ENCODE results near the gene EXOC6B.

Gene EXOC6B

GRCh38 chr2:72378753-72379348 is 447.0 kb downstream of the EXOC6B start:
- DNase-seq: no peak

DNA sequence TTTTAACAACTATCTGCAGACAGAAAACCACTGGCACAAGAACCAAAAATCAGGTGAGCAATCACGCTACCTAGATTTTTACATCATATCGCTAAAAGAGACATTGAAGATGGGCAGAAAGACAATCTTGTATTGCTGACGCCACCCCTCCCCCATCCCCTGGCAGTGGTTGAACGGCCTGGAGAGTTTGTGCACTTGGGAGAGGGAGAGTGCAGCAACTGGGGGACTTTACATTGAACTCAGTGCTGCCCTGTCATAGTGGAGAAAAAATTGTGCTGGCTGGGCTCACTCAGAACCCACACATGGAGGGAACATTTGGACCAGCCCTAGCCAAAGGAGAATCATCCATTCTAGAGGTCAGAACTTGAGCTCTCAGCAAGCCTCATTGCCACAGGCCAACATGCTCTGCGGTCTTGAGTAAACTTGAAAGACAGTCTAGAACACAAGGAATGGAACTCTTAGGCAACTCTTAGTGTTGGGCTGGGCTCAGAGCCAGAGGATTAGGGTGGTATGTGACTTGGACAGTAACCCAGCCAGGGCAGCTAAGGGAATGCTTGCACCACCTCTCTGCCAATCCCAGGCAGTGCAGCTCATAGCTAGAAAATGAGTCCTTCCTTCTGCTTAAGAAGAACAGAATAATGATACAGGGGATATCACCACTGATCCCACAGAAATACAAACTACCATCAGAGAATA is 458.2 kb downstream of the EXOC6B start:
- DNase-seq: peak in 21 of 56 donors; percentile 0 to 54 (median 9)

DNA sequence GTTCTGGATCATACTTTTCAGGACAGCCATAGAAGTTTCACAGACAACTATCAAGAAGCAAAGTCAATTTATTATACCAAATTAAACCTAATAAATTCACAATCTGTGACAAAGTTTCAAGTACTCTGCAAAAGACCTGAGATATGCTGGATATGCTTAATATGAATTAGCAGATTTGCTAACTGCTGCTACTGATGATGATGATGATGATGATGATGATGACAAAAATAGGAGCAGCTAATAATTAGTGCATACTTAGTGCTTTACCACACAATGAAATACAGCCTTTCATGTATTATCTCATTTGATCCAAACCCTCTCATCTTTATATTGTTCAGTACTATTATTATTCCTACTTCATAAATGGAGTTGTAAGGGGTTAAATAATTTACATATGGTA is 462.4 kb downstream of the EXOC6B start:
- DNase-seq: no peak

DNA sequence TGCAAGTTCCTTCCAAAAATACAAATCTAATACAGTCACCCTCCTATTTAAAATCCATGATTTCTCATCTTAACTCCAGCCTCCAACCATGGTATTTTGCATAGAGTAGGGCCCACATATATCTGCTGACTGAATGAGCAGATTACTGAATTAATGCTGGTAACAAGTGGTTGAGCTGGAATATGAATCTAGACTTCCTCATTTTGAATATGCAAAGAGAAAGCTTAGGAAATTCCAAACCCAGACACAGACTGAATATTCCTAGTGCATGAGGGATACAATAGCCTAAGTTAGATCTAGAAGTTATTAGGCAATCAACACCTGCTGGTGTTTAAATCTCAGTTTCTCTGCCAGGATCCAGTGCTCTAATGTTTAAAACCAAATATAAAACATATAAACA is 463.1 kb downstream of the EXOC6B start:
- DNase-seq: no peak

- DNase-seq: no peak
These were observed 464.3 kb downstream of the EXOC6B start for GRCh38 chr2:72361521-72361920.

DNA sequence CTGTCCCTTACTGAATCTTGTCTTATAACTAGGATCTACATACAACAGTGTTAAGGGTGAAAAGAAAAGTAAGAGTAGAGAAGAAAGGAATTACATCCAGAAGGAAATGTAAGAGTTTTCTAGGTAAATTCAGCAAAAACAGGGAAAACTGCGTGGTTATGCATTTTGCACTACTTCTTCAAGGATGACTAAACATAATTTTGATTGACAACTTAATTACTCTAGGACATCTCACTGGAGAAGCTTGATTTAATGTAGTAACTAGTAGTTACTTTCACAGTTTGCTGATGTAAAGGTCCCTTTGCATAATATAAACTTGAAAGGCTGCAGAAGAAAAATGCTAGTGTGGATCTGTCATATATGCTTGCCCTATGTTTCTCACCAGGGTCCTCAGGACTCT is 464.8 kb downstream of the EXOC6B start:
- DNase-seq: no peak

- DNase-seq: no peak
These were observed 475.0 kb downstream of the EXOC6B start for GRCh38 chr2:72350852-72351251.

GRCh38 chr2:72349016-72349415 is 476.8 kb downstream of the EXOC6B start:
- DNase-seq: no peak

DNA sequence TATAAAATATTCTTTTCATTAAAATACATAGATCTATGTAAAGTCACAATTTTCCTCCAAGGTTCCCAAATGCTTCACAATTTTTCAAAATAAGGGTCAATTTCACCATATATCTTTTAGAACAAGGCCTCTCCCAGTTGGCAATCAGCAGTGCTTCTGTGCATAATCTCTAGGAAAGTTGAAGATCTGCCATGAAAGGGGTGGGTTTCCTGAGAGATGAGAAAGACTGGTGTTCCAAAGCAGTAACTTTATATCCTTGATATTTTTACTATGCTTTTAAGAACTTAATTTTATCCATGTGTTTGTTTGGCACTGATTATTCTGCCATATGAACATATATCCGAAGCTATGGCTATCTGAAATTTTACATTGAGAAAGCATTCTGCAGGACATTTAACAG is 478.8 kb downstream of the EXOC6B start:
- DNase-seq: no peak

DNA sequence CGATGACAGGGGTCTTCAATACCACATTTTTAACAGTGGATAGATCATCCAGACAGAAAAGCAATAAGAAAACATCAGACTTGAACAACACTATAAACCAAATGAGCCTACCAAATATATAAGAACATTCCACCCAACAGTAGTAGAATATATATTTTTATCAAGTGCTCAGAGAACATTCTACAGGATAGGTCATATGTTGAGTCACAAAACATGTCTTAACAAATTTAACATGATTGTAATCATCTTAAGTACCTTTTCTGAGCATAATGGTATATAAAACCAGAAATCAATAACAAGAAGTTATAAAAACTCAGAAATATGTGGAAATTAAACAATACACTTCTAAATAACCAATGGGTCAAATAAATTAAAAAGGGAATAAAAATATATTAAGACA is 484.2 kb downstream of the EXOC6B start:
- DNase-seq: no peak

GRCh38 chr2:72340665-72341064 is 485.2 kb downstream of the EXOC6B start:
- DNase-seq: no peak

GRCh38 chr2:72338076-72338475 is 487.8 kb downstream of the EXOC6B start:
- peak in 1 of 56 donors; percentile 1 for DNase-seq

DNA sequence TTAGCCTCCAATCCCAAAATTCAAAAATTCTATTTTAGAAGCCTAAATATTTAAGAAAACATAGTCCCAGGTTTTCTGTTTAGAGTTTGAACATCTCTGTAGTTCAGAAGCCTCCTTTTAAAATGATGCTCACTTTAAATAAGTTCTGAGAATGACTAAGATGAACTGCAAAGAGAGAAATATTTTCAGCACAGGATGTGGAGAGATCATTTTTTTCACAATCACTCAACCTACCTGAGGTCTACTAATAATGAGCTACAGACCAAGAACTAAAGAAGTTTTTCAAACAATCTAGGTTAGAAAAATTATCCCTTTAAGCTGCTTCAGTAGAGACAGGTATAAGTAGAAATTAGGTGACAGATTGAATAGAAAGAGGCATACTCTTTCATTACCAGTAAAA is 493.1 kb downstream of the EXOC6B start:
- DNase-seq: no peak

- DNase-seq: no peak
These were observed 495.2 kb downstream of the EXOC6B start for GRCh38 chr2:72330652-72331051.

DNA sequence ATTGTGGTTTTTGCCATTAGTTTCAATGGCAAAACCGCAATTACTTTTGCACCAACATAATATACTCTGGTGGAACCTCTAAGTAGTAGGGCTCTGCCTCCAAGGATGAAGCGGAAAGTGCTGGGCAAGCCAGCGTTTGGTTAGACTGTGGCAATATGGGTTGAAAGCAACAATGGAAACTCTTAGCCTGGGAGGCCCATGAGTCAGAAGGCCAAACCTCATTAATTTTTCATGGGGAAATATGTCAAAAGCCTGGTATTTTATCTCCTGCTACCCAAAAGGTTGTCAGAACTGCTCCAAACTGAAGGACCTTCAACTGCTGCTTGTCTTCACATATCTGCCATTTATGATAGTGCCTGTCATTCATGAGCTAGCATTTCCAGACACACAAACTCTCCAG is 499.1 kb downstream of the EXOC6B start:
- no peak for DNase-seq

GRCh38 chr2:72325592-72326422 is 500.0 kb downstream of the EXOC6B start:
- DNase-seq: peak in 2 of 56 donors; percentile 0 to 1

DNA sequence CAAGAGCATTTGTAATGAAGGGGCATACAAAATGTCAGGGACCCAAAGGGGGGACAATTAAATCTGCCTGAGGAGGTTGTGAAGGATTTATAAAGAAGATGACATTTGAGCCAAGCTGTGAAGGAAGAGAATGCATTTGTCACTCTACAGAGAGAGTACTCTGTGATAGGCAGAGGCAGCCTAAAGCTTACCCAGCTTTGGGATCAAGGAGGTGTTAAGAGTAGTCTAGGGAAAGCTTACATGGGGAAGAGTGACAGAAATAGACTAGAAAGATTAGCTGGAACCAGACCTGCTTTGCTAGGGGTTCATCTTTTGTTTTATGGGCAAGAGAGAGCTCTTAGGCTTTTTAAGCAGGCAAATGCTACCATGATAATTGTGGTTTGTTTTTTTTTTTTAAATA is 509.1 kb downstream of the EXOC6B start:
- no peak for DNase-seq

DNA sequence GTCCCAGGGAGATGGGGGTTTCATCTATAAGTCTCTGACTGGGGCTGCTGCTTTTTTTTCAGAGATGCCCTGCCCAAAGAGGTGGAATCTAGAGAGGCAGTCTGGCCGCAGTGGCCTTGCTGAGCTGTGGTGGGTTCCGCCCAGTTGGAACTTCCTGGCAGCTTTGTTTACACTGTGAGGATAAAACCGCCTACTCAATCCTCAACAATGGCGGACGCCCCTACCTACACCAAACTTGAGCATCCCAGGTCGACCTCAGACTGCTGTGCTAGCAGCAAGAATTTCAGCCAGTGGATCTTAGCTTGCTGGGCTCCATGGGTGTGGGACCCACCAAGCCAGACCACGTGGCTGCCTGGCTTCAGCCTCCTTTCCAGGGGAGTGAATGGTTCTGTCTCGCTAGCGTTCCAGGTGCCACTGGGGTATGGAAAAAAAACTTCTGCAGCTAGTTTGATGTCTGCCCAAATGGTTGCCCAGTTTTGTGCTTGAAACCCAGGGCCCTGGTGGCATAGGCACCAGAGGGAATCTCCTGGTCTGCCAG is 525.6 kb downstream of the EXOC6B start:
- DNase-seq: no peak

DNA sequence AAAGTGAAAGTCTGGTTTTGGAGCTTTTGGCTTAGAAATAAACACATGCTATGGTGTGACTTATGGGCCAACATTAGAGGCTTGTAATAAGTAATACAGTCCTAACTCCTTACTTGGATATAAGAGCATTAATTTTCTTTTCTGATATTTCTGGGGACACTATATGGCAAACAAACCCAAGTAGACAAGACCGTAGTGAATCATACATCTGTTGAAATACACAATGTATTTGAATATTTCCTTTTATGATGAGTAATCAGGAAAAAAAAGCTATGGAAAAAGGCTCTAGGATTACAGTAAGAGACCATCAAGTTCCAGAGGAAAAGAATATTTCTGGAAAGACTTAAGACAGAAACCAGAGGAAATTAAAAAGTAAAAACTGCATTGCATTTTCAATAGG is 532.2 kb downstream of the EXOC6B start:
- DNase-seq: no peak

GRCh38 chr2:72292433-72292832 is 533.4 kb downstream of the EXOC6B start:
- DNase-seq: no peak

DNA sequence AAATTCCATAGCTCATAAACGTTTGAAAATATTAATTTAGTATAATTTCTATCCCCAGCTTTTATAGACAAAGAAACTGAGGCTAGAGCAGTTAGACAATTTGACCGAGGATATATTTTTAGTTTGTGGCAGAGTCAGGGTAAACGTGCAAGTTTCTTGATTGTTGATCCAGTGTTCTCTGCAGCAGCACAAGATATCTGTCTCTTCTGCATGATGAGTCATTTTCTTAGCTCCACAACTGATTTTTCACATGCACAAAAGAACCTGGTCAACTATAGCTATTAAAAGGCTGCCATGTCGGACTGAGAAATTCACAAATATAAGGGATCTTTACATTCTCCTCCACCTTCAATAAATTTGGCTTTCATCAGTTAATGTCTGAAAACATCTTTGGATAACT is 534.8 kb downstream of the EXOC6B start:
- DNase-seq: no peak

DNA sequence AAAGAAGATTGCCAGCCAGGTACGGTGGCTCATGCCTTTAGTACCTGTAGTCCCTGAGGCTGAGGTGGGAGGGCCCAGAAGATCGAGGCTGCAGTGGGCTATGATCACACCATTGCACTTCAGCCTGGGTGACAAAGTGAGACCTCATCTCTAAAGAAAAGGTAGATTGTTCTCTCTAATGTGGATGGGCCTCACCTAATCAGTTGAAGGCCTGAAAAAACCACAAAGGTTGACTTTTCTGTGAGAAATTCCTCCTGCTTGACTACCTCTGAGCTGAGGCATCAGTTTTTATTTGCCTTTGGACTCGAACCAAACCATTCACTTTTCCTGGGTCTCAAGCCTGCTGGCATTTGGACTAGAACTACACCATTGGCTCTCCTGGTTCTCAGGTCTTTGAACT is 536.1 kb downstream of the EXOC6B start:
- DNase-seq: no peak
